Breast epithelium (tissue), 3 donors: ENCODE measurements around the gene SIAH3.

Source experiments
- CTCF ChIP-seq, 3 donors: fragments of 450-650 bp; IDR thresholded peaks; one replicate each; pipeline ENCODE4 v1.5.1; 2016 to 2017; ENCODE audit warnings: antibody characterized with exemption in 3 of 3, mild to moderate bottlenecking in 3 of 3, moderate library complexity in 3 of 3
- POLR2A ChIP-seq: fragments of 450-650 bp; IDR thresholded peaks from one replicate; pipeline ENCODE4 v1.6.1; 2016; ENCODE audit warnings: antibody characterized with exemption, mild to moderate bottlenecking, moderate library complexity

GRCh38 chr13:45863709-45864590, 12.4 kb upstream of the SIAH3 start:
- TF ChIP-seq POLR2A (no peak), CTCF (IDR thresholded peaks at IDR 0.05) (no peak)
